ENCODE measurements around the gene KPNA3.
A peak's percentile ranks its signal among the peaks of the same experiment; 100 is the strongest.
"Not testable (repeated sequence)": the region's sequence is repeated elsewhere in the genome, so short reads cannot be mapped to it uniquely, and the experiment has no call there.

KPNA3 gene

DNA sequence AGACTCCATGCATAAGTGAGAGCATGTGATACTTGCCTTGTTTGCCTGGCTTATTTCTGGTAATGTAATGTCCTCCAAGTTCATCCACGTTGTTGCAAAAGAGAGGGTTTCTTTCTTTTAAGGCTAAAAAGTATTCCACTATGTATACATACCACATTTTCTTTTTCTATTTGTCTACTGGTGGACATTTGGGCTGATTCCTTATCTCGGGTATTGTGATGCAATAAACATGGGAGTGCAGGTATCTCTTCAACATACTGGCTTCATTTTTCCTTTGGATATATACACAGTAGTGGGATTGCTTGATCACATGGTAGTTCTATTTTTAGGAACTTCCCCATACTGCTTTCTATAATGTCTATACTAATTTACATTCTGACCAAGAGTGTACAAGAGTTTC is 51.6 kb downstream of the KPNA3 start:
- DNase-seq: no peak

DNA sequence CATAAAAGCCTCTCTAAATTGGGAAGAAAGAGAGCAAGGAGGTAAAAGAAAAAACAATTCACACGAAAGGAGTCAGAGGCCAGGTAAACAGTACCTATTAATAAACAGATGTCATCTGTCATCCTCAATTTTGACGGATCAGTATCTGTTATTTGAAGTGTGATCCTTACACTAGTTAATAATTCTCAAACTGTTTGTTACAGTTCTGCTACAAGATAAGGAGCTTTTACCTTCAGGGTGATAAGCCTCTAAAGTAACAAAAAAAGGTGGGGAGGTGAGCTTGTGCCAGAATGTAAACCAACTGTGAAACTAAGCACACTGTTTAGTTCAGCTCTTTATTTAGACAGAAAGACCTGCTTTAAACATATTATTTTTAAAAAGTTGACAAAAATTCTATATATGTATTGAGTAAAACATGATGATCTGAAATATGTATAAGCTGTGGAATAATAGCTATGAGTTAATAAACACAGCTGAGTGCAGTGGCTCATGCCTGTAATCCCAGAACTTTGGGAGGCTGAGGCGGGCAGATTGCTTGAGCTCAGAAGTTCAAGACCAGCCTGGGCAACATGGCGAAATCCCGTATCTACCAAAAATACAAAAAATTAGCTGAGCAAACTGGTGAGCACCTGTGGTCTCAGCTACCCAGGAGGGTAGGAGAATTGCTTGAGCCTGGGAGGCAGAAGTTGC is 52.8 kb downstream of the KPNA3 start:
- no peak for DNase-seq

DNA sequence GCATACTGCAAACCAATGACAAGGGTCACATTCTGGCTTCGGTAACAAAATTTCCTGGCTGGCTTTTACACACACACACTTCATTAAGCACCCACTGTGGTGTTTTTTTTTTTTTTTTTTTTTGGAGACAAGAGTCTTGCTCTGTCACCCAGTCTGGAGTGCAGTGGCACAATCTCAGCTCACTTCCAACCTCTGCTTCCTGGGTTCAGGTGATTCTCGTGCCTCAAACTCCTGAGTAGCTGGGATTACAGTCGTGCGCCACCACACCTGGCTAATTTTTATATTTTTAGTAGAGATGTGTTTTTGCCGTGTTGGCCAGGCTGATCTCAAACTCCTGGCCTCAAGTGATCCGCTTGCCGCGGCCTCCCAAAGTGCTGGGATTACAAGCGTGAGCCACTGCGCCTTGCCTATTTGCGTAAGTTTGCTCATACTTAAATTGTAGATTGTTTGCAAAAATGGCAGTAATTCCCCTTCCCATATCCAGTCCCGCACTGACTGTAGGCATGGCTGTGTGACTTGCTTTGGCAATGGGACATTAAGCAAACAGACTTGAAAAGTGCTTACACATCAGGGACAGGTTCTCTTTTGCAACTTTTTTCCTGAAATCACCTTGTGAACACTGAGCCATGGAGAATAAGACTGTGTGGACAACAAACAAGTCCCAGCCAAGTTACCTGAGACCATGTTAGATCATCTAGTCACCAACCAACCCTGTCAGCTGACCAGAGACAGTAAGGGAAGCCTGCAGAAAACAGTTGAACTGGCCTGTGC is 59.1 kb downstream of the KPNA3 start:
- DNase-seq: no peak

DNA sequence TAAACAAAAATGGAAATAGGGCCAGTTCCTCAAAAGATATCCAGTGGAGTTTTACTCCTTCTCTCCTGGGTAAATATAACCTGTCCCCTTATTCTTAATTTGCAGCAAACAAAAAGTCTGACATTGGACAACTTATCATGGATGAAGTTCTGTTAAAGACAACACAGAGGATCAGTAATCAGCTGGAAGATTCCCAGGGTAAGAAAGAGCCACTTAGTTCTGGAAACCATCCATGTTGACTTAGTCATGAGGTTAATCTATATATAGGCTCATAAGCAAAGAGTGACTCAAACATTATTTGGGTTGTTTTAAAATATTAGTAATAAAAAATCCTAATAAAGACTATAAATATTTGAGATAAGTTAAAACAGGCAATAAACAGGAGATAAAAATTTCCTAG is 60.7 kb downstream of the KPNA3 start:
- no peak for DNase-seq

DNA sequence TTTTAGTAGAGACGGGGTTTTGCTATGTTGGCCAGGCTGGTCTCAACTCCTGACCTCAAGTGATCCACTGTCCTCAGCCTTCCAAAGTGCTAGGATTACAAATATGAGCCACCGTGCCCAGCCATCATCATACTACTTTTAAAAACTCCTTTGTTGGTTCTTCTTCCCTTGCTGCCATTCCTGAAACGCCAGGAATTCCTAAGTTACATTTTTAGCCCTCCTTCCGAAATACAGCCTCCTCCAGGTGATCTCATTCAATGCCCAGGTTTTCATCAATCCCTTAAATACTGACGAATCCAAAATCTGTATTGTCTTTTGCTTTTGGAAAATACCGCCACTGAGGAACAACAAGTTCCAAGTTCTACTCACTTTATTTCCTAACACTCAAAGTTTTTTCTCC is 75.9 kb downstream of the KPNA3 start:
- DNase-seq: no peak

DNA sequence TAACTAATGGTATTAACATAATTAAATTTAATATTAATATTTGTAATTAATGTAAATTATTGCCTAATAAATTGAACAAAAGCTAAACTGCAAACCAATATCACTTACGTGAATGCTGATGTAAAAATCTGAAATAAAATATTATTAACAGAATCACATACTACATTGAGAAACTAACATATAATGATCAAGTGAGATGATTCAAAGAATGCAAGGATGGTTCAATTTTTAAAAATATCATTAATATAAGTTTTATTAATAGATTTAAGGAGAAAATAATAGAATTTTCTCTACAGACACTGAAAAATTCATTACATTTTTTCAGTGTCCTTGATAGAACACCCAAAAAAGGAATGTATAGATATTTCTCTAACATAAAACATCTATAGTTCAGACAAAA is 77.7 kb downstream of the KPNA3 start:
- DNase-seq: no peak

DNA sequence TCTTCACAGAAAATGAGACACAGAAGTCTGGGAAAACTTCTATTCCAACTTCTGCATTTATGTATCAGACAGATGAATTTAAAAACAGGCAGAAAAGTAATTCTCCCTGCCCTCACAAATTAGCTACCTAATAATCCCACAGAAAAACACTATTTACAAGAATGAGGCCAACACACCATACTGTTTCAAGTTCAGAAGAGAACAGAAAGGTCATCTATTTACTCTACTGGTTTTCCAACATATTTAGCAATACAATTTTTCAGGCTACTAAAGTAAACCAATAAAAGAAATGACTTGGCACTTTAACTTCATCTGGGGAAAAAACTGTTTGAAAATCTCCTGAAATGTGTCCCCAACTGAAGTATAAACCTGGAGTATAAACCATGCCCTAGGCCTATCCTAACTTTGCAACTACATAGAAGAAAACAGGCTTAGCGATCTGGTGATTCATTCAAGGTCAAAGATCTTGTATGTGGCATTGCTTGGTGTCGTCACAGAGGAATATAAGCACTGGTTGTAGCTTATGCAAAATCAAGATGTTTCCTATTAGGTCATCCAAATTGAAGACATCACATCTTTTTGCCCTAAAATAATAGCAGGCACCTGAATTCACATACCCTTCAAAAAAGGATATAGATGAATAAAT is 81.1 kb downstream of the KPNA3 start:
- DNase-seq: no peak

DNA sequence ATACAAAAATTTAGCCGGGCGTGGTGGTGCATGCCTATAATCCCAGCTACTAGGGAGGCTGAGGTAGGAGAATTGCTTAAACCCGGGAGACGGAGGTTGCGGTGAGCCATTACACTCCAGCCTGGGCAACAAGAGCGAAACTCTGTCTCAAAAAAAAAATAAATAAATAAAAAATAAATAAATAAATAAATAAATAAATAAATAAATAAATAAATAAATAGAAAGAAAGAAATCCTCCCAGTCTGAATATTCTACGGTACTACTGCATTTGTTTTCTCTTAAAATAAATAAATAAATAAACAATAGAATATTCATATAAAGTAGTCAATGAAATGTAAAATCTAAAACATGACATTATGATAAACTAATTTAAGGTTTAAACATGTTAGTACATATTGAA is 88.2 kb downstream of the KPNA3 start:
- not testable (repeated sequence) for DNase-seq

DNA sequence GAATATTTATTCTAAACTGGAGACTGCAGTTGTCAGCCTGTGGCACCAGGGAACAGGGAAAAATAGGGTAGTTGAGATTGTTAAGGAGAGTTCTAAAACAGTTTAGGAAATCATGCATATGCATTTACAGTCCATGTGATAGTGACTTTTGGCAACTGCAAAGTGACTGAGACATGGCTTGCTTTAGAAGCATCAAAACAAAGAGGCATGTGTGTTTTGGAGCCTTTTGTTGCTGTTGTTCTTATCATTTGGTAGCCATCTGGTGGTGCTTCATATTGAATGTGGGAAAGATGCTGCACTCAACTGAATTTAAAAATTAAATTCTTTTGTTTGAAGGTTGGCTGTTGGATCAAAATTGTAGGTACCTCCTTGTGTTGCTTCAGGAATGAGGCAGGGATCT is 91.0 kb downstream of the KPNA3 start:
- DNase-seq: no peak

DNA sequence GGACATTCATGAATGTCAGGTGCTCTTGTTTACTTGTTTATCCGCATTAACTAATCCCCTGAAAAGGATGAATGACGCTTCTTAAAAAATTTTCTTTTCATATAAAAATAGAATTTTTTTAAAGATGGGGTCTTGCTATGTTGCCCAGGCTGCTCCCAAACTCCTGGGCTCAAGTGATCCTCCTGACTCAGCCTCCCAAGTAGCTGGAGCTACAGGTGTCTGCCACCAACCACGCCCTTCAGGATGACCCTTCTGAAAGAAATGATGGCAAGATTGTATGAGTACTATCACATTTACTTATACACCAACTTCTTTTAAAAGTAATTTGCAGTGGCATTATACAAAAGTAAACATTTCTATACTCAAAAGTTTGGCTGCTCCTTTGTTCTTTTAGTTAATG is 95.0 kb downstream of the KPNA3 start:
- DNase-seq: no peak

DNA sequence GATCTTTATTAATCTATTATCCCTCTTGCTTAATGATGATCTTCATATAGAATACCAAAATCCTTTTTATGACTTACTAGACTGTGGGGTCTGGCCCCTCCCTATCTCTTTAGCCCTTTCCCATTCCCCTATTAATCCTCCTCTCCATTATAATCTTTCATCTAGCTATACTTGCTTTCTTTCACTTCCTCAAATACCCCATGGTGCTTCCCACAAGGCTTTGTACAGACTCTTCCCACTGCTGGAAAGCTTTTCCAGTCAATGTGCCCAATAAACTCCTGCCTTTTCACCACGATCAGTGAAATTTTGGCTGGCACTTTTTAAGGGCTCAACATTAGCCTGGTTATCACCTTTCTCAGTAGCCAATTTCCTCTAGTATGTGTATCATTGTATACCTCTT is 98.0 kb downstream of the KPNA3 start:
- DNase-seq: no peak

DNA sequence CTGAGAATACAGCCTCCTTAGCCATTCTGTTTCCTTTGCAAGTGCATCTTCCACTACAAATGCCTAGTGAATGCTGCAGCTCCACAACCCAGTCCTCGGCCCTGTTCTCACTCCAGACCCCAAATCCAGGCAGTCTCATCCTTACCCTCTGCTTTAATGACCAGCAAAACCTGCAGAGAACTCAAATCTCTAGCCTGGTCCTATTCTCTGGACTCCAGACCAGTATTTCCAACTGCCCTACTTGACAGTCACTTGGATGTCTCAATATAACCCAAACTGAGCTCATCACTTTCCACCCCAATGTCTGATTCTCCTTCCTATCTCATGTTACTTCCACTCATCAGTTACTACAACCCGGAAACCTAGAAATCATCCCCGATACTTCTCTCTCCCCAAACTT is 98.6 kb downstream of the KPNA3 start:
- DNase-seq: no peak

DNA sequence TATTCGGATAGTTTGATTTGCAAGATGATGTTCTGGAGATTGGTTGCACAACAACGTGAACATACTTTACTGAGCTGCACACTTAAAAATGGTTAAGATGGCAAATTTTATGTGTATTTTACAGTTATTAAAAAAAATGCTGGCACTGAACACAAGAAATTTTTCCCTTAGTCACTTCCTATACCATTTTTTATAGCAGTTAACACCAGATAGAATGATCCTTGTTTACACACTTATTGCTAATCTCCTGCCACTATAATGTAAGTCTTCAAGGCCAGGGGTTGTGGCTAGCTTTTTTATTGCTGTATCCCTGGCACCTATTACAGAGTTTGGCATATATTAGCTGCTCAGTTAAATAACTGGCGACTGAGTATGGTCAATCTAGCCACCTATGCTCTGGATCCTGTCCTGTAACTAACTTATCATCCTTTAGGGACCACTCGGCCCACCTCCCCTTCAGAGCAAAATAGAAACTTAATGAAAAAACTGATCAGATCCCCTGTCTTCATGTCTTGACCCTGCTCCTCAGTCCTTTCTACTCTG is 99.2 kb downstream of the KPNA3 start:
- no peak for DNase-seq

DNA sequence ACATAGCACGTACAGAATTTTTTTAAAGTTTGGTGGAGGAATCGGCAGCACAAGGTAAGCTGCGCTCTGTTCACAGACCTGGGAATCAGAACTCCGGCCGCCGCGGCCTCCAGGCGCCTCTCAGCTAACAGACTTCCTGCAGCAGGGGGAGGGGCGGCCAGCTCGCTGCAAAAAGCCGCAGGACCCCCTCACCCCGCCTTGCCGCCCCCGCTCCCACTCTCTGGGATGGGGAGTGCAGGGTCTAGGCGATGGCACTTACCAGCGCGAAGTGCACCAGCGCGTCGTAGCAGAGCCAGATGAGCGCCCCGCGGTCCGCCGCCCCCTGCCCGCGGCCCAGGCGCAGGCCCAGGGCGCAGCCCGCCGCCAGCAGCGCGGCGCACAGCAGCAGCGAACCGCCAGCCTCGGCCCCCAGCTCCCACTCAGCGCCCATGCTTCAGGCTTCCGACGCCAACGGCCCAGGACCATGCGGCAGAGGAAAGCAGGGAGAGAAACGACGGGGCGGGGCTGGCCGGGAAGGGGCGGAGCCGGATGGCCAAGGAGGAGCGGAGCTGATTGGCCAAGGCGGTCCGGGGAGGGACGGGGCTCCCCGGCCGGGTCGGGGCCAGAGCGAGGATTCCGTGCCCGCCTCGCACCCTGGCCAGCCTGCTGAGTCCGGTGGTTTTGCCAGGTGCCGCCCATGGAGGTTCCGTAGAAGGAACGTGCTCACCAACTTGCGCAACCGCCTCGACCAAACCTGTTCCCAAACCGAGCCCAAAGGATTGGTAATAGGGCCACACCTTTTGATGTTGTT is 101.3 kb downstream of the KPNA3 start, which contains the start of gene EBPL:
TSS of gene EBPL (minus strand) at position 492 of the 790 bp plus-strand sequence. CDS start at position 430, 62 bp downstream.
- DNase-seq: peak; percentile 76

DNA sequence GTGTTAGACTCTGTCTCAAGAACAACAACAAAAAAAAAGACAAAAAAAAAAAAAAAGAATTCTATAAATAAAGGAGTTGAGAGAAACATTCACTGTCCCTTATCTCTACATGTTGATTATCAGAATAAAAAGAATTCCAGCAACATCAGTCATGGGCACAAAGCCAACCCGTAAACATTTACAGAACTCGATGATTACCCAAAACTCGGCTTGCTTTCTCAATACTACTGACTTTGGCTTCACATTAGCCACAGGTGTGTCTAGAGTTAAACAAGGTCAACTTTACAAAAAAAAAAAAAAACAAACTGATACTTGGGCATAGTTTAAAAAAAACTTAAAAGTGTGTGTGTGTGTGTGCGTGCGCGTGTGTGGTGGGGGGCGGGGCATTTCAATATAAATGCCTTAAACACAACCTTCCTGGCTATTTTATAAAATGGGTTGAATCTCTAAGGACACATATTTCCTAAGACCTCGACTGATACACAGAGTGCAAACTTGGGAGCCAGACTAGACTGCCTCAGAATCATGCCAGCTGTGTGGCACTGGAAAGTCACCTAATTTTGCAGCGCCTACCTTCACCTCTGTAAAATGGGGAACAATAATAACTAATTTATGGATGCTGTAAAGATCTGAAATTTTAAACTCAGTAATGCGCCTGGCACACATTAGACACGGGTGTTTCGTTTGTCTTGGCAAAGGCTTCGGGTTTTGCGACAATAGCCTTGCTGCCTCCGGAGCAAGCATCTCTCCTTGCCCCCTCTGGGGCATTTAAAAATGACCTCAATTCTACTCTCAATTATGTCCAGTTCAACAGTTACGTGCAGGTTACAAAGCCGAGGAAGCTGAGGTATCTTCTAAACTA is 102.1 kb downstream of the KPNA3 start:
- DNase-seq: no peak

DNA sequence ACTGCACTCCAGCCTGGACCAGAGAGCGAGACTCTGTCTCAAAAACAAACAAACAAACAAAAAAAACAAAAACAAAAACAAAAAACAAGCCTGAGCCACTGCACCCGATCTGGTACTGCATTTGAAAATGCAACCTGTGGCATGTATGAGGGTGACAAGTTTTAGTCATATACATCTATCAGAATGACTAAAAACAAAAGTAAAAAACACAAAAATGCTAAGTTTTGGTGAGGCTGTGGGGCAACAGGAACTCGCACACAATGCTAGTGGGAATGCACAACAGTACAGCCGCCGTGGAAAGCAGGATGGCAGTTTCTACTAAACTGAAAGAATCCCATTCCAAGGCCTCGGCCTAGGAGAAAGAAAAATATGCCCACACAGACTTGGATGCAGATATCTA is 109.0 kb downstream of the KPNA3 start:
- no peak for DNase-seq

DNA sequence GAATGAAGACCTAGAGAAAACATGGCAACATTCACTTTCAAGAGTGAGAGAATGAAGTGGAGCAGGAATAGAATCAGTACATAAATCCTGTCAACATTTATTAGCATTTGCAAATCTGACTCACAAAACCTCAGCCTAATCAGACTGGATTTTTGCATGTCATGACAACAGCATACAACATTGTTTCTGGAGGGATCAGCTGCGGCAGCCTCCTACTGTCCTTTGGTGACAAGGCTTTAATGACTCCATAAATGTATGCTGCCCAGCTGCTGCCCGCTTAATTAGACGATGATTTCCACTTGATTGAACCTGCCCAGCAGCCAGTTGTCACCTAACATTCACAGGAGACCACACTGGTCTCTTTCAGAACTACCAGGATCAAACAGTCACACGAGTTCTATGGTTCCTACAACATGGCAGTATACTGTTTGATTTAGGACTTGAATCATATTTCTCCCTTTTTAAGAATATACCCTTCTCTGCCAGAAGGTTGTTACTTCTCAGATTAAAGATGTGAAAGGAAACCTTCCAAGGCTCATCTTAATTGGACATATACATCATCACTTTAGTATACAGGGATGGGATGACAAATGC is 110.5 kb downstream of the KPNA3 start:
- DNase-seq: no peak

DNA sequence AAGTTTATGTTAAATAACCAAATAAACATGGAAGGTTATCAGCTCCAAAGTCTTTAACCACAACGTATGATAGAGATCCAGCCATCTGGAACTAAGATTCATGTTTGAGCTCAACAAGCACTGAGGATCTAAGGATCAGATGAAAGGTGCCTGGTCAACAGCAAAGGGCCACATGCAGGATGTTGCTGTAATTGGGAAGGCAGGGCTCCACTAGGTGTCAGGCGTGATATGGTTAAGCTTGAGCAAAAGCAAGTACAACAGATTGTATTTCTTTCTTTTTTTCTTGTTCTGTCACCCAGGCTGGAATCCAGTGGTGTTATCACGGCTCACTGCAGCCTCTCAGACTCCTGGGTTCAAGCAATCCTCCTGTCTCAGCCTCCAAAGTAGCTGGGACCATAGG is 113.2 kb downstream of the KPNA3 start:
- no peak for DNase-seq

DNA sequence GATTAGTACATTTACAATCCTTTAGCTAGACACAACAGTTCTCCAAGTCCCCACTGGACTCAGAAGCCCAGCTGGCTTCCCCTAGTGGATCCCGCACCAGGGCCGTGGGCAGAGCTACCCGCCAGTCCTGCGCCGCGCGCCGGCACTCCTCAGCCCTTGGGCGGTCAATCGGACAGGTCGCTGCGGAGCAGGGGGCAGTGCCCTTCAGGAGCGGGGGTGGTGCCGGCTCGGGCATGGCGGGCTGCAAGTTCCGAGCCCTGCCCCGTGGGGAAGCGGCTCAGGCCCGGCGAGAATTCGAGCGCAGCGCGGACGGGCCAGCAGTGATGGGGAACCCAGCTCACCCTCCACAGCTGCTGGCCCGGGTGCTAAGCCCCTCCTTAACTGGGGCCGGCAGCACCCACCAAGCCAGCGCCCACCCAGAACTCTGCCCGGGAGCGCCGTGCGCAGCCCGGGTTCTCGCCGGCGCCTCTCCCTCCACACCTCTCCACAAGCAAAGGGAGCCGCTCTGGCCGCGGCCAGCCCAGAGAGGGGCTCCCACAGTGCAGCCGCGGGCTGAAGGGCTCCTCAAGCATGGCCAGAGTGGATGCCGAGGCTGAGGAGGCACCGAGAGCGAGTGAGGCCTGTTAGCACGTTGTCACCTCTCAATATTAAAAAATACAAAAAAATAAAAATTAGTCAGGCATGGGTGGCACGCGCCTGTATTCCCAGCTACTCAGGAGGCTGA is 114.1 kb downstream of the KPNA3 start:
- DNase-seq: no peak

DNA sequence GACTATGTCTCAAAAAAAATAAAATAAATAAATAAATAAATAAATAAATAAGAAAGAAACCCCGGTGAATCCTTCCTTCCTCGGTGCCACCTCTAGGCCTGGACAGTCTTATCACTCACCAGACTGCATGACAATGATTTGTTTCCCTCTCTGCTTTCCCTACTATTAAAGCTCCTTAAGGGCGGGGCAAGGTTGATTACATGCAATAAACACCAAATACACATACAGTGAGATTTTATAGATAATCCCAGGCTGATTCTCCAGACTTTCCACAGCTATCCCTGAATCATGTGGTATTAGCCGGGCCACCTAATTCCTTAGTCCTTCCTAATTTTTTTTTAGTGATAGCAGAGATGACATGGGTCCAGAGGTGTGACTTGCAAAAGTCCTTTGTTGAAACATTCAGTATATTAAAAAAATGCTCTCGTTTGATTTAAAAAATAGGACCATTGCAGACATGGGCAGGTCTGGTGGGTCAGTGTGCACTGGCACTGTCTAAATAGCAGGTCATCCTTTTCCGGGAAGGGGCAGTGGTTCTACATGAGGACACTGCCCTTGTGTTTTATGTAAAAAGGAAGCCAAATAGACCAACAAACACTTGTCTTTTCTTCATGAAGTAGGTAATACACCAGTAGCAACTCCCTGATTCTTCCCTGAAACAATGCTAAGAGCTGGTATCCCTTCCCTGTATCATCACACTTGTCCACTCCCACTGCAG is 115.7 kb downstream of the KPNA3 start:
- no peak for DNase-seq

All from DMS153 (cell line).